ENCODE data around the gene GRID2. TPM values are rescaled to one million over a fixed set of nuclear protein-coding genes. Genes with fewer than 3 reads are reported as not detected.

The GRID2 gene
- polyA plus RNA-seq, 1 experiment, result not detected

DNA sequence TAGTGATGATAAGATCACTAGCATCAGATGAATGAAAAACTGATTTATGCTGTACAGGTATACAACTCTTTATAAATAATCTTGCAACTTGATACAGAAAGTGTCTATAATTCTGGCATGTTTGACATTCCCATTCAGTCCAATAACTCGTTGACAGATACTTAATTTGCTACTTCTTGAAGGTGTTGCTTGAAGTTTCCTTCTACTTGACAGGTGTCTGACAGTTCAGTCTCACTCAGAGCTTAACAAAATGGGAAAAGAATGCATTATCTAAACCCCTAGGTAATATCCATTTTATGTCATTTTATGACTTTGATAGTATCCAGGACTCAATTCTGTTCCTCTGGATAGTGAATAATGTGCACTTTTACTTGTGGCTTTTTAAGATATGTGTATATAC is 508.9 kb downstream of the GRID2 start:
- ChIA-PET POLR2A (no interaction called here), CTCF (no interaction called here)
- TF ChIP-seq, protein P1, sequence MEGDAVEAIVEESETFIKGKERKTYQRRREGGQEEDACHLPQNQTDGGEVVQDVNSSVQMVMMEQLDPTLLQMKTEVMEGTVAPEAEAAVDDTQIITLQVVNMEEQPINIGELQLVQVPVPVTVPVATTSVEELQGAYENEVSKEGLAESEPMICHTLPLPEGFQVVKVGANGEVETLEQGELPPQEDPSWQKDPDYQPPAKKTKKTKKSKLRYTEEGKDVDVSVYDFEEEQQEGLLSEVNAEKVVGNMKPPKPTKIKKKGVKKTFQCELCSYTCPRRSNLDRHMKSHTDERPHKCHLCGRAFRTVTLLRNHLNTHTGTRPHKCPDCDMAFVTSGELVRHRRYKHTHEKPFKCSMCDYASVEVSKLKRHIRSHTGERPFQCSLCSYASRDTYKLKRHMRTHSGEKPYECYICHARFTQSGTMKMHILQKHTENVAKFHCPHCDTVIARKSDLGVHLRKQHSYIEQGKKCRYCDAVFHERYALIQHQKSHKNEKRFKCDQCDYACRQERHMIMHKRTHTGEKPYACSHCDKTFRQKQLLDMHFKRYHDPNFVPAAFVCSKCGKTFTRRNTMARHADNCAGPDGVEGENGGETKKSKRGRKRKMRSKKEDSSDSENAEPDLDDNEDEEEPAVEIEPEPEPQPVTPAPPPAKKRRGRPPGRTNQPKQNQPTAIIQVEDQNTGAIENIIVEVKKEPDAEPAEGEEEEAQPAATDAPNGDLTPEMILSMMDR (IDR thresholded peaks at IDR 0.05; ENCODE audit: insufficient read depth, low read depth, low read length), result no peak
- Histone ChIP-seq H3K27me3 (ENCODE audit: control insufficient read depth, insufficient read depth, low read length) (no peaks in the 10 kb centered on the region), H3K36me3 (ENCODE audit: control insufficient read depth, insufficient read depth, low read length) (no peaks in the 10 kb centered on the region), H3K4me3 (ENCODE audit: low read depth, low read length) (no peak overlapping the region)
- no peak for DNase-seq (ENCODE audit: low read depth)

DNA sequence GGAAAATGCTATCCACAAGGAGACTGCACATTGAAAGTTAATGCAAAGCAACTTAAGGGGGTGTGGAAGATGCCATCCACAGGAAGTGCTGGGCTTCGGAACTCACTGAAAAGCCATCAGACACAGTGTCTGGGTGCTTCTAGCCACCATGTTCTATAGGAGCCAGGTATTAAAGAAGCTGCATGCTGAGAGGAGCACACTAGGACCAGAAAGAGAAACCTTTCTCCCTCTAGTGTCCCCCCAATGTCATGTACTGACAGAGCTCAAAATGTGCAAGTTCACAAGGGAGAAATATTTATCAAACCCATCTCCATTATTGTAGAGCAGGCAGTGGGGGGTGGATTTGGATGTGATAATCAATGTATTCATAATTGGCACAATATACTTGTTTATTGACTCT is 510.9 kb downstream of the GRID2 start:
- no peaks in the 10 kb centered on the region for H3K36me3 ChIP-seq (ENCODE audit: control insufficient read depth, insufficient read depth, low read length)
- POLR2A ChIA-PET, result no interaction called here
- H3K4me3 ChIP-seq (ENCODE audit: low read depth, low read length), result no peak overlapping the region
- CTCF ChIA-PET, result no interaction called here
- DNase-seq (ENCODE audit: low read depth), result no peak
- H3K27me3 ChIP-seq (ENCODE audit: control insufficient read depth, insufficient read depth, low read length), result no peaks in the 10 kb centered on the region
- TF ChIP-seq, protein P1 (IDR thresholded peaks at IDR 0.05; ENCODE audit: insufficient read depth, low read depth, low read length), result no peak

DNA sequence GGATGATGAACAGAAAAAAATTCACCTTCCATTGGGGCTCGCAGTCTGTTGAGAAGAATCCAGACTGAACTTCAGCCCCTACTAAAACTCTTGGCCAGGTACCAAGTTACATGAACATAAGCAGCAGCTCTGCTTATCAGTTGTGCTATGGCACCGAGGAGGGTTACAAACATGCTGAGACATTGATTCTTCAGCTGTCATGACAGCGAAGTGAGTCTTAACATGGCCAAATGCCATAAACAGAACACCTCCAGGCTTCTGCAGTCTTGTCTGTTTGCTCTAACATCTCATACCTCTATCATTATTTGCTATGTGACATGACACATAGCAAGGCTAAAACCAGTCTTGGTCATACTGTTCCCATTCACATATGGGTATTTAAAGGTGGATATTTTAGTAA is 521.5 kb downstream of the GRID2 start:
- Histone ChIP-seq H3K27me3 (ENCODE audit: control insufficient read depth, insufficient read depth, low read length) (no peaks in the 10 kb centered on the region), H3K36me3 (ENCODE audit: control insufficient read depth, insufficient read depth, low read length) (no peaks in the 10 kb centered on the region), H3K4me3 (ENCODE audit: low read depth, low read length) (no peak overlapping the region)
- no peak for DNase-seq (ENCODE audit: low read depth)
- ChIA-PET POLR2A (no interaction called here), CTCF (no interaction called here)
- TF ChIP-seq, protein P1 (IDR thresholded peaks at IDR 0.05; ENCODE audit: insufficient read depth, low read depth, low read length), result no peak

DNA sequence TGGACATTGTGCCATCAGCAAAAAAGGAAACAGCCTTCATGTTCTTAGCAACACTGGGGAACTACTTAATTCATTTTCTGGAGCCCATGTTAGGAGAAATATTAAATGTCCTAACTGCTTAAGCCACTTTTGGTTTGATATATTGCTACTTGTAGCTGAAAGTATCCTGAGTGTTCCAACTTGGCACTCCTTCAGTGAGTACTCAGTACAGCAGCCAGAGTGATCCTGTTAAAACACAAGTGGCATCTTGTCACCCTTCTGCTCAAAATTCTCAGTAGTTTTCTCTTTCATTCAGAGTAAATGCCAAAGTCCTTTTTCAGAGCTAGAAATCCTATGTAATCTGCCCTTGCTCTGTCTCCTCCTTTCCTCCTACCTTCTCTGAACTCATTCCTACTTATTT is 522.0 kb downstream of the GRID2 start:
- POLR2A ChIA-PET, result no interaction called here
- no peak for DNase-seq (ENCODE audit: low read depth)
- no peak overlapping the region for H3K4me3 ChIP-seq (ENCODE audit: low read depth, low read length)
- TF ChIP-seq, protein P1 (IDR thresholded peaks at IDR 0.05; ENCODE audit: insufficient read depth, low read depth, low read length), result no peak
- H3K36me3 ChIP-seq (ENCODE audit: control insufficient read depth, insufficient read depth, low read length), result no peaks in the 10 kb centered on the region
- no peaks in the 10 kb centered on the region for H3K27me3 ChIP-seq (ENCODE audit: control insufficient read depth, insufficient read depth, low read length)
- CTCF ChIA-PET, result no interaction called here

DNA sequence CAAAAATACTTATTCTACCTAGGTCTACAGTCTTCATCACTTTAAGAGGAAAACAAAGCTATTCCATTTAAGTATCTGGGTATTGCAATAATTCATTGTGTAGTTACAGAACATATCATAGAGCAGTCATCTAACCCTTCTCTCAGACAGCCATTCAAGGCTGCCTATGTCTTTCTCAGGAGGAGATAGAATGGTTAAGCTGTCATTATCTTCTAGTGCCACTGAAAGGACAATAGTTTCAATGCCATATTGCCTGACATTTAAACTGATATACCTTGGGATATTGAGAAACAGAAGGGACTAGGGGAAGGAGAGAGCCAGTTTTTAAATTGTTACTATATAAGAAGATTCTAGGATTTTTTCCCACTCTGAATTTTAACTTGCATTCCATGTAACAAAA is 527.0 kb downstream of the GRID2 start:
- TF ChIP-seq, protein P1 (IDR thresholded peaks at IDR 0.05; ENCODE audit: insufficient read depth, low read depth, low read length), result no peak
- CTCF ChIA-PET, result no interaction called here
- H3K27me3 ChIP-seq (ENCODE audit: control insufficient read depth, insufficient read depth, low read length), result no peaks in the 10 kb centered on the region
- POLR2A ChIA-PET, result no interaction called here
- no peak overlapping the region for H3K4me3 ChIP-seq (ENCODE audit: low read depth, low read length)
- DNase-seq (ENCODE audit: low read depth), result no peak
- no peaks in the 10 kb centered on the region for H3K36me3 ChIP-seq (ENCODE audit: control insufficient read depth, insufficient read depth, low read length)

Data from BJ (cell line).